Measurements from ENCODE around the gene LYPD8.

The LYPD8 gene

DNA sequence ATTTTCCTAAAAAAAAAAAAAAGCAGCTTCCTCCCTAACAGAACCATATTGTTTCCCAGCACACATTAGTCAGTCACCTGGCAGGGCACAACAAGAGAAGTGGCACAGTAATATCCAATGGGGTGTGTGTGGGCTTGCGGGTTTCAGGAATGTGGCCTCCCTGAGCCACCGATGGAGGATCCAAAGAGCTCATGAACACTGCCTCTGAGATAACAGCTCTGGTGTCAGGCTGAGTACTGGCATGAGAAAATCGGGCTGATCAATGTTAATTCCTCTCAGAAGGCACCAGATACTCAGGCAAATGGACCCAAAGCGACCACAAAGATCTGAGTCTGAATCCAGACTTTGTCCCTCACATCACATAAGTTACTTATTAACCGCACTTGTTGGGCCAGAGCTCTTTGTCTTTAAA lies 2.2 kb upstream of the LYPD8 start:
- H3K4me3 ChIP-seq (ENCODE audit: low read depth, low read length) = no peak overlapping the region
- TF ChIP-seq, protein P1, sequence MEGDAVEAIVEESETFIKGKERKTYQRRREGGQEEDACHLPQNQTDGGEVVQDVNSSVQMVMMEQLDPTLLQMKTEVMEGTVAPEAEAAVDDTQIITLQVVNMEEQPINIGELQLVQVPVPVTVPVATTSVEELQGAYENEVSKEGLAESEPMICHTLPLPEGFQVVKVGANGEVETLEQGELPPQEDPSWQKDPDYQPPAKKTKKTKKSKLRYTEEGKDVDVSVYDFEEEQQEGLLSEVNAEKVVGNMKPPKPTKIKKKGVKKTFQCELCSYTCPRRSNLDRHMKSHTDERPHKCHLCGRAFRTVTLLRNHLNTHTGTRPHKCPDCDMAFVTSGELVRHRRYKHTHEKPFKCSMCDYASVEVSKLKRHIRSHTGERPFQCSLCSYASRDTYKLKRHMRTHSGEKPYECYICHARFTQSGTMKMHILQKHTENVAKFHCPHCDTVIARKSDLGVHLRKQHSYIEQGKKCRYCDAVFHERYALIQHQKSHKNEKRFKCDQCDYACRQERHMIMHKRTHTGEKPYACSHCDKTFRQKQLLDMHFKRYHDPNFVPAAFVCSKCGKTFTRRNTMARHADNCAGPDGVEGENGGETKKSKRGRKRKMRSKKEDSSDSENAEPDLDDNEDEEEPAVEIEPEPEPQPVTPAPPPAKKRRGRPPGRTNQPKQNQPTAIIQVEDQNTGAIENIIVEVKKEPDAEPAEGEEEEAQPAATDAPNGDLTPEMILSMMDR (IDR thresholded peaks at IDR 0.05; ENCODE audit: borderline replicate concordance, insufficient read depth, low read depth, low read length) = no peak

DNA sequence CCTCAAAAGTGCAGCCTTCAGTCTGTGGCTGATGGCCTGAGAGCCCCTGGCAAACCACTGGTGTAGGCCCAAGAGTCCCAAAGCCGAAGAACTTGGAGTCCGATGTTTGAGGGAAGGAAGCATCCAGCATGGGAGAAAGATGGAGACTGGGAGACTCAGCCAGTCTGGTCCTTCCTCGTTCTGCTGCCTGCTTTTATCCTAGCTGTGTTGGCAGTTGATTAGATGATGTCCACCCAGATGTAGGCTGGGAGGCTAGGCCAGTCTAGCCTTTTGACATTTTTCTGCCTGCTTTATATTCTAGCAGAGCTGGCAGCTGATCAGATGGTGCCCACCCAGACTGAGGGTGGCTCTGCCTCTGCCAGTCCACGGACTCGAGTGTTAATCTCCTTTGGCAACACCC lies 1.1 kb upstream of the LYPD8 start:
- TF ChIP-seq, protein P1 (IDR thresholded peaks at IDR 0.05; ENCODE audit: borderline replicate concordance, insufficient read depth, low read depth, low read length) = no peak
- H3K4me3 ChIP-seq (ENCODE audit: low read depth, low read length) = no peak overlapping the region

DNA sequence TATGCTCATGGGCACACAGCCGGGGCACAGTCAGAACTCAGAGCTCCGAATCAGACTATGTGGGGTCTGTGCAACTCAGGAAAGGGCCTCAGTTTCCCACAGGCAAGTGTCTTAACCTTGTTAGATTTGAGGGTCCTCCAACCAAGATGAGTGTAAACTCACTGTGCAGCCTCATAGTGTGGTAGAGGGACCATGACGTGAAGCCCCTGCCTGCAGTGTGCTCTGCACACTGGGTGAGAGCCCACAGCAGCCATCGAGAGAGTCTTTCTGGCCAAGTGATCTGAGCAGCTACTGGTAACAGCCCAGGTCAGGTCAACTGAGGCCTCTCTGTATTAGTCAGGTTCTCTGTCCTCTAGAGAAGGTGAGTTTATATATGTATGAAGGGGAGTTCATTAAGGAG lies 592 bp upstream of the LYPD8 start:
- no peak overlapping the region for H3K4me3 ChIP-seq (ENCODE audit: low read depth, low read length)
- TF ChIP-seq, protein P1 (IDR thresholded peaks at IDR 0.05; ENCODE audit: borderline replicate concordance, insufficient read depth, low read depth, low read length) = no peak

DNA sequence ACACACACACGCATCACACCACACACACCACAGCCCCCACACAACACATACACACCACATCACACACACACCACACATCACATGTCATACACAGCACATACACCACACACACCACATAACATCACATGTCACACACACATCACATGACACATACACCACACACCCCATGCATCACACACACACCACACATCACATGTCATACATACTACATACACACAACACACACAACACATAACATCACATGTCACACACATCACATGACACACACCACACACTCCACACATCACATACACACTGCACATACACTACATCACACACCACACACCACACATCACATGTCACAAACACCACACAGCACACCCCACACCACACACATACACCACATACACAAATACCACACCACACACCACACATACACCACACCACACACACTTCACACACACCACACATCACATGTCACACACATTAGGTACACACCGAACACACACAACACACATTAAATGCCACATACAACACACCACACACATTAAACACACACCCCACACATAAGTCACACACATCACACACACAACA lies 1.8 kb downstream of the LYPD8 start:
- H3K4me3 ChIP-seq (ENCODE audit: low read depth, low read length) = no peak overlapping the region
- TF ChIP-seq, protein P1 (IDR thresholded peaks at IDR 0.05; ENCODE audit: borderline replicate concordance, insufficient read depth, low read depth, low read length) = no peak

DNA sequence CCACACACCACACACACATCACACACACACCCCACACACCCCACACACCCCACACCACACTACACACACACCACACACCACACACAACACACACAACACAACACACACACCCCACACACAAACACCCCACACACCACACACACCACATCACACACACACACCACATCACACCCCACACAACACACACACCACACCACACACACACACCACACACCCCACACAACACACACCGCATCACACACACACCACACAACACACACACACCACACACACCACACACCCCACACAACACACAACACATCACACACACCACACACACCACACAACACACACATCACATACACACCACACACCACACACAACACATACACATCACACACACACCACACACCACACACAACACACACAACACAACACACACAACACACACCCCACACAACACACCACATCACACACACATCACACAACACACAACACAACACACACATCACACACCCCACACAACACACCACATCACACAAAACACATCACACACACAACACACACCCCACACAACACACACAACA lies 2.4 kb downstream of the LYPD8 start:
- H3K4me3 ChIP-seq (ENCODE audit: low read depth, low read length) = no peak overlapping the region
- TF ChIP-seq, protein P1 (IDR thresholded peaks at IDR 0.05; ENCODE audit: borderline replicate concordance, insufficient read depth, low read depth, low read length) = no peak

DNA sequence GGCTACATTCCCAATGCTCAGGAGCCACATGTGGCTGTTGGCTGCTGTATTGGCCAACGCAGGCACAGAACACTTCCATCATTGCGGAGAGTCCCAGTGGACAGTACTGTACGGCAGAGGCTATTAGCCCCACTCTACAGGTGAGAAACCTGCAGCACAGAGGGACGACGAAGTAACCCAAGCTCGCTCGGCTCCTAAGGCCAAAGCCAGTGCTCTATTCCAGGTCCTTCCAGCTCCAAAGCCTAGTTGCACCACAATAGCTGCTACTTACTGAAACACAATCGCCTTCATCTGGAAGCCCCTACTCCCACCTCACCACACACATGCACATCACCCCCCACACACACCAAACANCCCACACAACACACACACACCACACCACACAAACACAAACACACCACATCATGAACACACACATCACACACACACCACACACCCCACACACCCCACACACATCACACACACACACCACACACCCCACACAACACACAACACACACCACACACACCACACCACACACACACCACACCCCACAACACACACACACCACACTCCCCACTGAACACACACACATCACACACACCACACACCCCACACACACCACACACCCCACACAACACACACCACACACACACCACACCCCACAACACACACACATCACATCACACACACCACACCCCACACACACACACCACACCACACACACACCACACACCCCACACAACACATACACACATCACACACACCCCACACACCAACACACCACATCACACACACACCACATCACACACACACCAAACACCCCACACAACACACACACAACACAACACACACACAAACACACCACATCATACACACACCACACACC lies 3.2 kb downstream of the LYPD8 start:
- TF ChIP-seq, protein P1 (IDR thresholded peaks at IDR 0.05; ENCODE audit: borderline replicate concordance, insufficient read depth, low read depth, low read length) = no peak
- no peak overlapping the region for H3K4me3 ChIP-seq (ENCODE audit: low read depth, low read length)
